ENCODE data around the gene BDNF.
"Not testable (repeated sequence)": the region's sequence is repeated elsewhere in the genome, so short reads cannot be mapped to it uniquely, and the experiment has no call there.

BDNF gene

GRCh38 chr11:27700351-27701301 lies at the start of gene BDNF:
Gene BDNF, minus strand, starts transcription at chr11:27700455. Its CDS starts 41,891 bp downstream, at chr11:27658564.
- no peak for DNase-seq

GRCh38 chr11:27740362-27741013 lies 40.2 kb upstream of the BDNF start:
- DNase-seq, result no peak

- no peak for DNase-seq
Observed at GRCh38 chr11:27735281-27735680, 35.0 kb upstream of the BDNF start.

- not testable (repeated sequence) for DNase-seq
Observed at GRCh38 chr11:27731803-27732202, 31.5 kb upstream of the BDNF start.

GRCh38 chr11:27726981-27727380 lies 26.7 kb upstream of the BDNF start:
- DNase-seq, result no peak

GRCh38 chr11:27723687-27724086 lies 23.4 kb upstream of the BDNF start:
- no peak for DNase-seq

GRCh38 chr11:27722953-27723344 lies 22.7 kb upstream of the BDNF start:
- DNase-seq, result no peak

- DNase-seq, result no peak
Observed at GRCh38 chr11:27722117-27722952, 22.1 kb upstream of the BDNF start.

GRCh38 chr11:27721264-27722116 lies 21.2 kb upstream of the BDNF start:
- DNase-seq, result no peak

GRCh38 chr11:27720277-27720830 lies 20.1 kb upstream of the BDNF start:
- DNase-seq, result no peak

- no peak for DNase-seq
Observed at GRCh38 chr11:27719546-27719925, 19.3 kb upstream of the BDNF start.

GRCh38 chr11:27718863-27719545 lies 18.7 kb upstream of the BDNF start:
- DNase-seq, result no peak

GRCh38 chr11:27718346-27718862 lies 18.1 kb upstream of the BDNF start:
- DNase-seq, result no peak

- DNase-seq, result no peak
Observed at GRCh38 chr11:27717801-27718229, 17.6 kb upstream of the BDNF start.

- DNase-seq, result no peak
Observed at GRCh38 chr11:27717377-27717776, 17.1 kb upstream of the BDNF start.

- no peak for DNase-seq
Observed at GRCh38 chr11:27716835-27717234, 16.6 kb upstream of the BDNF start.

- DNase-seq, result no peak
Observed at GRCh38 chr11:27716216-27716615, 16.0 kb upstream of the BDNF start.

GRCh38 chr11:27711725-27712124 lies 11.5 kb upstream of the BDNF start:
- DNase-seq, result no peak

- DNase-seq, result no peak
Observed at GRCh38 chr11:27710536-27710935, 10.3 kb upstream of the BDNF start.

- DNase-seq, result no peak
Observed at GRCh38 chr11:27707676-27708075, 7.4 kb upstream of the BDNF start.
